ENCODE data around the gene MICOS13. TPM values are rescaled to one million over a fixed set of nuclear protein-coding genes. Genes with fewer than 3 reads are reported as not detected.

The MICOS13 gene
- total RNA-seq, 2 experiments from 2014 or later, result 42.6 to 44.1 TPM

DNA sequence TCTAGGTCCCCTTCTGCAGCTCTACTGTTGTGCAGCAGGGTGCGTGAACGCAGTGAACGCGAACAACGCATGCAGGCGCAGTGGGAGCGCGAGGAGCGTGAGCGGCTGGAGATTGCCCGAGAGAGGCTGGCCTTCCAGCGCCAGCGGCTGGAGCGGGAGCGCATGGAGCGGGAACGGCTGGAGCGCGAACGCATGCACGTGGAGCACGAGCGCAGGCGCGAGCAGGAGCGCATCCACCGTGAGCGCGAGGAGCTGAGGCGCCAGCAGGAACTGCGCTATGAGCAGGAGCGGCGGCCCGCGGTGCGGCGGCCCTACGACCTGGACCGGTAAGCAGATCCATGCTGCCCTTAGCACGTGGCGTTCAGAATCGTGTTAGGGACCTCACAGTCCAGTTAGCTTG, 18.8 kb downstream of the MICOS13 start:
- H3K4me3 Mint-ChIP-seq, result no peak overlapping the region
- peaks cover 11% of the 10 kb centered on the region for H3K4me1 Mint-ChIP-seq
- POLR2A ChIA-PET, result interaction anchor here (0.6 kb wide), 1 partner anchor 197 kb away, joined by 3 read pairs; no protein-coding TSS in a partner anchor
- H3K9me3 Mint-ChIP-seq, result no peaks in the 10 kb centered on the region
- no peak overlapping the region for H3K27ac Mint-ChIP-seq
- ATAC-seq (ENCODE audit: low read depth) (no peak), DNase-seq (no peak)
- H3K36me3 Mint-ChIP-seq, result peaks cover 18% of the 10 kb centered on the region
- no peaks in the 10 kb centered on the region for H3K27me3 Mint-ChIP-seq

DNA sequence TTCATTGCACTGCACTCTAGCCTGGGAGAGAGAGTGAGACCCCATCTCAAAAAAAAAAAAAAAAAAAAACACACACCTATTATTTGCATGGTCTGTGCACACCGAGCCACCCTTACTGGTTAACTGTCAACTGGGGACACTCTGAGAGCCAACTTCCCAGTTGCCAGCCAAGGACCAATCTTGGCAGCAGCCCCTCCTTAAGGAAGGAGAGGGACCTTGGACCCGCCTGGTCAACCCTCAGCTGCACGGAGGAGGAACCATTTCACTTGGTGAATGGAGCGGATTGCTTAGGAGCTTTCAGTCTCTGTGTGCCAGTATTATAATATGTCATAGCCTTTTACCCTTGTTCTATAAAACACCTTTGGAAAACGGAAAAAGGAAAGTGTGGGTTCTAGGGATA, 24.9 kb downstream of the MICOS13 start:
- ATAC-seq (ENCODE audit: low read depth) (no peak), DNase-seq (no peak)
- peaks cover 25% of the 10 kb centered on the region for H3K36me3 Mint-ChIP-seq
- H3K9me3 Mint-ChIP-seq, result no peaks in the 10 kb centered on the region
- no peak overlapping the region for H3K27ac Mint-ChIP-seq
- no peaks in the 10 kb centered on the region for H3K4me1 Mint-ChIP-seq
- no peak overlapping the region for H3K4me3 Mint-ChIP-seq
- no peaks in the 10 kb centered on the region for H3K27me3 Mint-ChIP-seq
- POLR2A ChIA-PET, result no interaction called here

DNA sequence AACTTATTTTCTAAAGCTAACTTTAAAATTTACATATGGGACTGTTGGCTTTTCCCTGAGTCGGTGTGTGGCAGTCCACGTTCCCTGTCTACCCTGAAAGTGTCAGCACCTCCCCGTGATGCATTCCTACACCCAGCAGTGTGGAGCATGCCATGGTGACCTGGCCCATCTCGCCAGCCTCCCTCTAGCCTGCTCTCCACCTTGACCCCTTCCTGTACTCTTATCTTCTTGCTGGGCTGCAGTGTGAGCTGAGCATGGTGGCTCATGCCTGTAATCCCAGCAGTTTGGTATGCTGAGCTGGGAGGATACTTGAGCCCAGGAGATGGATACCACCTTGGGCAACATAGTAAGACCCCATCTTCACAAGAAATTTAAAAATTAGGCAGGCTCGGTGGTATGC, 25.4 kb downstream of the MICOS13 start:
- Mint-ChIP-seq H3K27me3 (no peaks in the 10 kb centered on the region), H3K36me3 (peaks cover 27% of the 10 kb centered on the region), H3K27ac (no peak overlapping the region), H3K4me3 (no peak overlapping the region), H3K9me3 (no peaks in the 10 kb centered on the region), H3K4me1 (no peaks in the 10 kb centered on the region)
- POLR2A ChIA-PET, result interaction anchor here (0.9 kb wide), 1 partner anchor 32 kb away, joined by 3 read pairs; the partner anchor contains the start of genes SAFB and SAFB2
- DNase-seq (no peak), ATAC-seq (ENCODE audit: low read depth) (no peak)

DNA sequence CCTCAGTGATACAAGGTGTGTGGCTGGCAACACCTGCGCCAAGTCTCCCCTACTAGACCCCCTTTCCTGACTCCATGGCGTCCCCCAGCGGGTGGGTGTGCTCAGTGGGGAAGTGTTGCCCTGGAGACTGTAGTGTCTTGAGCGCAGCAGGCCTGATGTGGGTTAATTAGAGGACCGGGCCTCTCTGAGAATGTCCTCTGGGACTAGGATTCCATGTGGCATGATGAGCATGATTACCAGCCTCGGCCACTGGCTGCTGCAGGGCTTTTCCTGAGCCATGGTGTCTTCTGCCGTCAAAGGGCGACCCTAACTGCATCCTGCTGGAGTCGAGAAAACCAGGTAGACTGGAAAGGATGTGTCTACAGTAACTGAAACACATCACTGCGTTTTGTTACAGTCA, 28.1 kb downstream of the MICOS13 start:
- H3K9me3 Mint-ChIP-seq, result no peaks in the 10 kb centered on the region
- peaks cover under 1% of the 10 kb centered on the region for H3K4me1 Mint-ChIP-seq
- H3K27me3 Mint-ChIP-seq, result no peaks in the 10 kb centered on the region
- H3K36me3 Mint-ChIP-seq, result peaks cover 35% of the 10 kb centered on the region
- POLR2A ChIA-PET, result no interaction called here
- DNase-seq (no peak), ATAC-seq (ENCODE audit: low read depth) (no peak)
- no peak overlapping the region for H3K4me3 Mint-ChIP-seq
- H3K27ac Mint-ChIP-seq, result no peak overlapping the region

DNA sequence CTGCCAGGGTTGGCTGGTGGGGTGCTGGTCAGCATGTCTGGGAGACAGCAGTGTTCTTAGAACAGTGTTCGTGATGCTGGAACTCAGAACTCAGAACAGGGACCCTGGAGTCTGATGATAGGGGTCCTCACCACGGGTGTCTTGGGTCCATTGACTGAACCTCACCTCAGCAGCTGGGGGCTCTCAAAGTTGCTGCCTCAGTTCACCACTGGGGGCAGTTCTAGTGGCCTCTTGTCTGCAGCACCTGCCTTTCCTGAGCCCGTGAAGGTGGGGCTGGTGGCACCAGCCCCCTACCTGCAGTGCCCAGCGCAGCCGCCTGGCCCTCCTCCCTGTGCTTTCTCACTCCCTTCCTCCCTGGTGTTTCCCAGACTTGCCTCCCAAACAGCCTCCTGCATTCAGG, 29.0 kb downstream of the MICOS13 start:
- H3K27me3 Mint-ChIP-seq, result no peaks in the 10 kb centered on the region
- ATAC-seq (ENCODE audit: low read depth) (no peak), DNase-seq (no peak)
- H3K36me3 Mint-ChIP-seq, result peaks cover 37% of the 10 kb centered on the region
- no peaks in the 10 kb centered on the region for H3K9me3 Mint-ChIP-seq
- H3K4me1 Mint-ChIP-seq, result peaks cover 4% of the 10 kb centered on the region
- no peak overlapping the region for H3K27ac Mint-ChIP-seq
- H3K4me3 Mint-ChIP-seq, result no peak overlapping the region
- POLR2A ChIA-PET, result no interaction called here

DNA sequence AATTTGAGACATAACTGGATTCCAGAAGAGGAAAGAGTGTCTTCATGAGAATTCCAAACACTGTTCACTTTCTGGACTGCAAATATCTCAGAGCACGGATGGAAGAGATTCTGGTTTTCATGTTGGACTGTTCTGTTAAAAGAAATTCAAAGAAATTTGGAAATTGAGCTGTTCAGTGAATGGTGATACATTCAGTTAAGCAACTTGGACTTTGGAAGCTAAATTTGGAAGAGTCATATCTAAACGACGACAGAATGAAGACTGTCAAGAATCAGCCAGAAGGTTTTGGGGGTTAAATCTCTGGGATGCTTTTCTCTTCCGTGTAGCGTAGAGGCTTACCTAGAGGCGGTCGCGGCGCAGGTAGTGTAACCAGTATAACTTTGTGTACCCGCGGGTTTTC, 31.9 kb downstream of the MICOS13 start:
- Mint-ChIP-seq H3K27me3 (no peaks in the 10 kb centered on the region), H3K27ac (peak overlapping the region; percentile 9), H3K9me3 (no peaks in the 10 kb centered on the region), H3K36me3 (peaks cover 39% of the 10 kb centered on the region), H3K4me1 (peaks cover 10% of the 10 kb centered on the region), H3K4me3 (no peak overlapping the region)
- ATAC-seq (ENCODE audit: low read depth) (no peak), DNase-seq (no peak)
- POLR2A ChIA-PET, result no interaction called here

DNA sequence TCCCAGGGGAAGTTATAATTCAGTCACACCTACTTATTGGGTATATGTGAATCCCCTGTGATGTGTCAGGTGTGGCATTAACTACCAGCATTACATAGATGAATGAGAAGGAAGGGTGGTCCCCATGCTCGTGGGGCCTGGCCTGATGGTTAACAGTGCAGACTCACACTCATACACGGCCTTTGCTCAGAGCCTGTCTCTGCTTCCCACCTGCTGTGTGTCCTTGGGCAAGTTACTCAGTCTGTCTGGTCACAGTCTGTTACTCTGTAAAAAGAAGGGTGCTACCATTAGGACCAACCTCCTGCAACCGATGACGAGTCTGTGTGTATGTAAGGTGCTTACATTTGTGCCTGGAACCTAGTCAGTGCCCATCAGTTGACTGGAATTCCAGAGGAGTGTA, 33.6 kb downstream of the MICOS13 start:
- Mint-ChIP-seq H3K27ac (no peak overlapping the region), H3K4me1 (peaks cover 12% of the 10 kb centered on the region), H3K27me3 (no peaks in the 10 kb centered on the region), H3K9me3 (no peaks in the 10 kb centered on the region), H3K4me3 (no peak overlapping the region), H3K36me3 (peaks cover 34% of the 10 kb centered on the region)
- ATAC-seq (ENCODE audit: low read depth) (no peak), DNase-seq (no peak)
- POLR2A ChIA-PET, result no interaction called here

DNA sequence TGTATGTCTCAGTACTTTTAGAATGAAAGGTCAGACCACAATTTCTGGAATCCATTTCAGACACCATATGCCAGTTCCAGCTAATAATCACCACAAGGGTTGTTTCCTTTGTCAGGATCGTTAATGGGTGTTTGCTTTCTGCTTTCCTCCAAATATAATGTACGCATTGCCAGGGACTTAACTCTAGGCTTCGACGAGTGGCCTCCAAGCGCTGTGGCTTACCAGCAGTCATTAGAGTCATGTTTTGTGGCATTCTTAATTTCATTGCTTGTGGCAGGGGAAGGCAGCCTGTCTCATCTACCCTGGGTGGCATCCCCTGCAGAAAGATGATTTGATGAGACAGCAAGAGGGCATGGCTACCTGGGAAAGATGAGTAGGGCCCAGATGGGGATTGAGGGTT, 34.9 kb downstream of the MICOS13 start:
- POLR2A ChIA-PET, result no interaction called here

DNA sequence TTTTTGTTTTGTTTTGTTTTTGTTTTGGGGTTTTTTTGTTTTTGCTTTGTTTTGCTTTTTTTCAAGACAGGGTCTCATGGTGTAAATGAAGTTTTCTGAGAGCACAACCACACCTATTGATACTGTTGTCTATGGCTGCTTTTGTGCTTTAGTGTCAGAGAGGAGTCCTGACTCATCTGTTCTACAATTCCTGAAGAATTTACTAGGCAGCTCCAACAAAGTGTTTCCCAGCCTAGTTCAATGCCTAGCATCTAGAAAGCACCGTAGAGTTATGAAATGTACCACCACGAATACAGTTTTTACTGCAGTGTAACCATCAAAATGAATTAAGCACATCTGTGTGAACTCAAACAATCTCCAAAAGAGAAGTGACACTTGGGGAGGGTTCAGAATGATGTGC, 36.3 kb downstream of the MICOS13 start:
- H3K4me3 Mint-ChIP-seq, result no peak overlapping the region
- peaks cover 27% of the 10 kb centered on the region for H3K36me3 Mint-ChIP-seq
- no peak overlapping the region for H3K27ac Mint-ChIP-seq
- ATAC-seq (ENCODE audit: low read depth), result no peak
- peaks cover 17% of the 10 kb centered on the region for H3K4me1 Mint-ChIP-seq
- DNase-seq, result no peak
- POLR2A ChIA-PET, result no interaction called here
- no peaks in the 10 kb centered on the region for H3K27me3 Mint-ChIP-seq
- H3K9me3 Mint-ChIP-seq, result no peaks in the 10 kb centered on the region

More for the DNA sequence above, 34.9 kb downstream of the MICOS13 start:
- ATAC-seq (ENCODE audit: low read depth) (no peak), DNase-seq (no peak)
- Mint-ChIP-seq H3K27ac (no peak overlapping the region), H3K4me3 (no peak overlapping the region), H3K4me1 (peaks cover 17% of the 10 kb centered on the region), H3K36me3 (peaks cover 33% of the 10 kb centered on the region), H3K27me3 (no peaks in the 10 kb centered on the region), H3K9me3 (no peaks in the 10 kb centered on the region)

DNA sequence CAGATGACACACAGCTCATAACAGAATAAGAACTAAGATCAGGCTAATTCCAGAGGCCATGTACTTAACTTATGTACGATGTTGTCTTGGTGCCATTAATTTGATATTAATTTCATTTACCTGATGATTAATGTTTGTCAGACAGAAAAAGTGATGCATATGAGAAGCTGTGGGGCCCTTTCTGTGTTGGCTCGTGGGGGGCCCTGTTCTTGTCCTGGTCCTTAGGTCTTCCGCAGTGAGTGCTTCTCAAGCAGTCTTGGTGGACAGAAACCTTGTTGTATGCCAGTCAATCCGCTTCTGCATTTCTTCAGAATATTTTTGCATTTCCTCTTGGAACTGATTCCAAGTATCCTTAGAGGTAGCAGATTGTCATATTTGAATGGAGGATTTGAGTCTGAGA, 37.3 kb downstream of the MICOS13 start:
- Mint-ChIP-seq H3K27me3 (no peaks in the 10 kb centered on the region), H3K9me3 (no peaks in the 10 kb centered on the region), H3K27ac (no peak overlapping the region), H3K4me3 (no peak overlapping the region), H3K36me3 (peaks cover 25% of the 10 kb centered on the region), H3K4me1 (peaks cover 17% of the 10 kb centered on the region)
- POLR2A ChIA-PET, result interaction anchor here (1.0 kb wide), 1 partner anchor 20 kb away, joined by 4 read pairs; the partner anchor contains the start of genes SAFB and SAFB2
- no peak for ATAC-seq (ENCODE audit: low read depth)
- DNase-seq, result no peak

DNA sequence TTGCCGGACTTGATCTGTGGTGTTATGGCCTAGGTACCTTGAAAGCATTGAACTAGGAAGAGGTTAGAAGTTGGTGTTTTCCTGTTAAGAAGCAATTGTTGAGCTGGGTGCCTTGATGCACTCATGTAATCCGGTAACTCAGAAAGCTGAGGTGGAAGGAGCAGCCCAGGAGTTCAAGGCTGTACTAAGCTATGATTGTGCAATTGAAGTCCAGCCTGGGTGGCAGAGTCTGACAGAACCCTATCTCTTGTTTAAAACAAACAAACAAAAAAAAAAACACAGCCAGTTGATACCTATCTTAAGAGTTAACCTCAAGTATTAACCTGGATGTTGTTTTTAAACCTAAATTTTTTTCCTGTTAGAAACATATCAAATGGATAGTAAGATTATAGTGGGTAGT, 38.1 kb downstream of the MICOS13 start:
- H3K4me1 Mint-ChIP-seq, result peaks cover 16% of the 10 kb centered on the region
- H3K36me3 Mint-ChIP-seq, result peaks cover 20% of the 10 kb centered on the region
- ATAC-seq (ENCODE audit: low read depth) (peak; percentile 26), DNase-seq (no peak)
- H3K4me3 Mint-ChIP-seq, result no peak overlapping the region
- POLR2A ChIA-PET, result interaction anchor here (1.0 kb wide), 1 partner anchor 19 kb away, joined by 4 read pairs; the partner anchor contains the start of genes SAFB and SAFB2
- no peaks in the 10 kb centered on the region for H3K9me3 Mint-ChIP-seq
- H3K27ac Mint-ChIP-seq, result peak overlapping the region; percentile 40
- no peaks in the 10 kb centered on the region for H3K27me3 Mint-ChIP-seq

DNA sequence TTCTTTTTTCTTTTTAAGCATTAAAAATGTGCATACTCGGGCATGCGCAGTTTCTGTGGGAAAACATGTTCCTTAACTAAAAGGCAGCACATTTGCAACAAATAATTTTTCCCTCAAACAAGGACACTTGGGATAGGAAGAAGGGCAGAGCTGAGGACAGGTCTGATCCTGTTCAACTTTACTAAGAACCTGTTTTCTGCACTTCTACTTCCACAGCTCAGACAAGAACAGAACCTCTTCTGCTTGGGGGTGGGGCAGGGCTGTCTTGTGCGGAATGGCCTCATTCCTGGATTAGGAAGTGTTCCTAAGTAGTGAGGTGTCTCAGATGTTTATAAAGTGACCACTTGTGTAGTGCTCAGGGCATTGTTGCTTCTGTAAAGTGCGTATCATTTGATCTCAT, 39.1 kb downstream of the MICOS13 start:
- no peak overlapping the region for H3K27ac Mint-ChIP-seq
- H3K27me3 Mint-ChIP-seq, result no peaks in the 10 kb centered on the region
- H3K4me3 Mint-ChIP-seq, result no peak overlapping the region
- ATAC-seq (ENCODE audit: low read depth) (no peak), DNase-seq (no peak)
- POLR2A ChIA-PET, result no interaction called here
- peaks cover 17% of the 10 kb centered on the region for H3K36me3 Mint-ChIP-seq
- peaks cover 13% of the 10 kb centered on the region for H3K4me1 Mint-ChIP-seq
- no peaks in the 10 kb centered on the region for H3K9me3 Mint-ChIP-seq

DNA sequence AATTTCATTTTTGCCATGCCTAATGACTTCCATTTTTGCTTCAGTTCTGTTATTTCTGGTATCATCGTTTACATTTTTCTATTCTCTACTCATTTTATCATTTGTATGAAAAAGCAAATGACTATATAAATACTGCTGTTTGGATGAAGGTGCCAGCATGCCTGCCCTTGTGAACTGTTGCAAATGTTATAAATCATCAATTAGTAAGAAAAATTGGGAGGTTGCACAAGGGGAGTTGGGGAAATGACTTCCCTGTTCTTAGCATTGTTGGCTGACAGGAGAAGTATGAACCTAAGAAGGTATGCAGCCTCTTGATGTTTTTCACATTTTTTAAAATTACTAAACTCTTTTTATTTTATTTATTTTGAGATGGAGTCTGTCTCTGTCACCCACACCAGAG, 42.3 kb downstream of the MICOS13 start:
- peaks cover 12% of the 10 kb centered on the region for H3K36me3 Mint-ChIP-seq
- H3K4me1 Mint-ChIP-seq, result peaks cover 15% of the 10 kb centered on the region
- no peak overlapping the region for H3K27ac Mint-ChIP-seq
- POLR2A ChIA-PET, result no interaction called here
- H3K27me3 Mint-ChIP-seq, result no peaks in the 10 kb centered on the region
- no peak for DNase-seq
- no peak for ATAC-seq (ENCODE audit: low read depth)
- no peak overlapping the region for H3K4me3 Mint-ChIP-seq
- no peaks in the 10 kb centered on the region for H3K9me3 Mint-ChIP-seq

DNA sequence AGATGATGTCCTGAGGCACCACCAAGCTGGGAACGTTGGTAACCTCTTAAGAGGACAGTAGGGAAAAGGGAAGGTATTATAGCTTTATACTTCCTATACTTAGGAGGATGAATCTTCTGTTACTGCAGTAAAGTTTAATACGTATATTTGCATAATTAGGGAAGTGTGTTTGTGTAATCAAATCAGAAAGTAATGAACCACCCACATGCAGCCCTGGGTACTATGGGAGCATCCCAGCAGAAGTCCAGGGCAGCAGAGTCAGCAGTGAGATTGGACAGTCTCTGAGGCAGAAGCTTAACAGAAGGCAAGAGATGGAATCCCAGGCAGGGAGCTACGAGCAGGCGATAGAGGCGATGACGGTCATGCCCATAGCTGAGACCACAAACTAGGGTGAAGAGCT, 44.9 kb downstream of the MICOS13 start:
- Mint-ChIP-seq H3K27me3 (no peaks in the 10 kb centered on the region), H3K4me1 (peaks cover 23% of the 10 kb centered on the region), H3K4me3 (no peak overlapping the region), H3K27ac (no peak overlapping the region), H3K9me3 (no peaks in the 10 kb centered on the region), H3K36me3 (peaks cover 23% of the 10 kb centered on the region)
- ATAC-seq (ENCODE audit: low read depth) (no peak), DNase-seq (no peak)
- POLR2A ChIA-PET, result interaction anchor here (1.6 kb wide), 1 partner anchor 13 kb away, joined by 5 read pairs; the partner anchor contains the start of genes SAFB and SAFB2

DNA sequence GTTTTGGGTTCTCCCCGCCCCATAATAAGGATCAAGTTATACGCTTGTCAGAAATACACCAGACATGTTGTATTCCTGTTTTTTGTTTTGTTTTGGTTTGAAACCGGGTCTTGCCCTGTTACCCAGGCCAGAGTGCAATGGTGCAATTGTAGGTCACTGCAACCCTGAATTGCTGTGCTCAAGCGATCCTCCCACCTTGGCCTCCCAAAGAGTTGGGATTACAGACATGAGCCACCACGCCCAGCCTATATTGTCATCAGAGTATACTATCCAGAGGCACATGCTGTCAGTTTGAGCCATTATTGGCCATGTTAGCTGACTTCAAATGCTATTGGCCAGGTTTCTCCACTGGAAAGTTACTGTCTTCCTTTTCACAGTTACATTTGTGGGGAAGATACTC, 47.7 kb downstream of the MICOS13 start:
- Mint-ChIP-seq H3K4me3 (no peak overlapping the region), H3K27me3 (no peaks in the 10 kb centered on the region), H3K9me3 (no peaks in the 10 kb centered on the region), H3K36me3 (peaks cover 31% of the 10 kb centered on the region), H3K27ac (no peak overlapping the region), H3K4me1 (peaks cover 40% of the 10 kb centered on the region)
- POLR2A ChIA-PET, result no interaction called here
- no peak for ATAC-seq (ENCODE audit: low read depth)
- DNase-seq, result no peak
